HG03457 (cell line): ENCODE data around the gene CD14.
A peak's percentile ranks its signal among the peaks of the same experiment; 100 is the strongest.
"Not testable (repeated sequence)": the region's sequence is repeated elsewhere in the genome, so short reads cannot be mapped to it uniquely, and the experiment has no call there.

Experiments used
- ATAC-seq: cut with Tn5 transposase; IDR thresholded peaks from one replicate; pipeline ENCODE4 v1.9.1; 2021; ENCODE audit warnings: moderate number of reproducible peaks; ENCODE audit not compliant: unreplicated experiment

Gene CD14

GRCh38 chr5:140635291-140636257 lies 2.6 kb upstream of the CD14 start:
- no peak for ATAC-seq

- no peak for ATAC-seq
Observed at GRCh38 chr5:140634103-140634502, 1.1 kb upstream of the CD14 start.

- ATAC-seq = no peak
Observed at GRCh38 chr5:140633501-140633900, 526 bp upstream of the CD14 start.

GRCh38 chr5:140632366-140633020 lies 482 bp downstream of the CD14 start:
- ATAC-seq = peak; percentile 54

- peak; percentile 26 for ATAC-seq
Observed at GRCh38 chr5:140631831-140632365, 1.1 kb downstream of the CD14 start.

- ATAC-seq = no peak
Observed at GRCh38 chr5:140631036-140631417, 1.9 kb downstream of the CD14 start.

GRCh38 chr5:140630292-140631035 lies 2.5 kb downstream of the CD14 start:
- no peak for ATAC-seq

- no peak for ATAC-seq
Observed at GRCh38 chr5:140628711-140629110, 4.3 kb downstream of the CD14 start.

- no peak for ATAC-seq
Observed at GRCh38 chr5:140627972-140628371, 5.0 kb downstream of the CD14 start.

- ATAC-seq = not testable (repeated sequence)
Observed at GRCh38 chr5:140624886-140625285, 8.1 kb downstream of the CD14 start.

- ATAC-seq = not testable (repeated sequence)
Observed at GRCh38 chr5:140623061-140623460, 9.9 kb downstream of the CD14 start.

- ATAC-seq = no peak
Observed at GRCh38 chr5:140622301-140622700, 10.7 kb downstream of the CD14 start.

- ATAC-seq = no peak
Observed at GRCh38 chr5:140611020-140611521, 21.9 kb downstream of the CD14 start.

GRCh38 chr5:140609126-140609525 lies 23.8 kb downstream of the CD14 start:
- no peak for ATAC-seq

- ATAC-seq = no peak
Observed at GRCh38 chr5:140608722-140609121, 24.3 kb downstream of the CD14 start.

- ATAC-seq = no peak
Observed at GRCh38 chr5:140607031-140607430, 25.9 kb downstream of the CD14 start.

GRCh38 chr5:140605879-140606278 lies 27.1 kb downstream of the CD14 start:
- ATAC-seq = no peak

- ATAC-seq = no peak
Observed at GRCh38 chr5:140603734-140604133, 29.2 kb downstream of the CD14 start.

GRCh38 chr5:140603446-140603698 lies 29.6 kb downstream of the CD14 start:
- ATAC-seq = not testable (repeated sequence)

GRCh38 chr5:140602147-140602546 lies 30.8 kb downstream of the CD14 start:
- no peak for ATAC-seq

GRCh38 chr5:140600096-140600495 lies 32.9 kb downstream of the CD14 start:
- no peak for ATAC-seq
